ENCODE results near the gene PSMB10.

Gene PSMB10

GRCh38 chr16:67969254-67970039 lies 32.8 kb upstream of the PSMB10 start:
- peak overlapping the region; percentile 99 for H3K4me2 ChIP-seq (ENCODE audit: low read length)
- H3K9ac ChIP-seq, result no peak overlapping the region
- H3K27ac ChIP-seq, result peak overlapping the region; percentile 67
- no peaks in the 10 kb centered on the region for H3K9me3 ChIP-seq (ENCODE audit: control insufficient read depth, low read length)
- H3K4me1 ChIP-seq, result peaks cover 23% of the 10 kb centered on the region
- no peak for TF ChIP-seq CTCF (IDR thresholded peaks at IDR 0.05)
- H3K27me3 ChIP-seq (ENCODE audit: control insufficient read depth, insufficient read depth, low read length), result no peaks in the 10 kb centered on the region
- H3K79me2 ChIP-seq, result no peaks in the 10 kb centered on the region
- H2AFZ ChIP-seq, result peak overlapping the region; percentile 97
- H3K4me3 ChIP-seq (ENCODE audit: low read depth, low read length), result peak overlapping the region; percentile 84
- no peaks in the 10 kb centered on the region for H3K36me3 ChIP-seq (ENCODE audit: control insufficient read depth, insufficient read depth, low read length)

DNA sequence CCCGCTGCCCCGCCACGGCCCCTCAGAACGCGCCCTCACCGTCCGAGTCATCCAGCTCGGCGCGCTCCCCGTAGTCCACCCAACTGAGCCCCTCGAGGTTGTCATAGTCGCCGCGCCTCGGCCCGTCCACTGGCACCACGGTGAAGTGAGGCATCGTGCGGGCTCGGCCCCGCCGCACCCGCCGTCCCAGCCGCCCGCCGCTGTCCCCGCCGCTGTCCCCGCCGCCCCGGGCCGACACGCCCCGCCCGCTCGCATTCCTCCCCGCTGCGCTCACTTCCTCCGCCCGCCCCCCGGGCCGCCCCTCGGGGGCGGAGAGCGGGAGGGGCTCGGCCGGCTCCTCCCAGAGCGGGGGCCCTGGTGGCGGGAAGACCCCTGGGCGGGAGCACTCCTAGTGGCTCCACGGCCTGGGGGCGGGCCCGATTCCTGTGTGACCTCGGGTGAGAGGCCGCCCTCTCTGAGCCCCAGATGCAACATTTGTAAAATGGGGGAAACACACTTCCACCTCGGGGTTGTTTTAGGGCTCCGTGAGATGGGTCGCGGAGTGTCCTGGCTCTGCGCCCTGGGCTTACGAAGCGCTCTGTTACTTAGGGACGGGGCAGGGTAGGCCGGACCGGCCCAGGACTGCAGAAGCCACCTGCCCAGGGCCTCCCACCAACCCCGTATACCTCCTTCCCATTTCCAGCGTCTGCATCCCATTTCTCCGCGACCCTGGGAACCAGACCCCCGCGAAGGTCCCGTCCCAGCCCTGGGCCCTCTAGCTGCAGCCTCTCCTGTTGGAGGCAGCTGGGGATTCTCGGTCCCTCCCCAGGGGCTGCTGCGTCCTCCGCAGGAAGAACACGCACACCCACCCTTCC lies 32.0 kb upstream of the PSMB10 start, which contains the start of gene SLC12A4:
SLC12A4 (minus strand) TSS at position 238 of the 854 bp plus-strand sequence; CDS start at position 154, 84 bp downstream.
- Histone ChIP-seq H2AFZ (peak within 1 kb of the TSS; percentile 97), H3K9ac (peak within 1 kb of the TSS; percentile 46), H3K4me3 (ENCODE audit: low read depth, low read length) (peak within 1 kb of the TSS; percentile 84), H3K36me3 (ENCODE audit: control insufficient read depth, insufficient read depth, low read length) (no peaks in the 10 kb centered on the region), H3K27ac (peak within 1 kb of the TSS; percentile 67), H3K4me2 (ENCODE audit: low read length) (peak within 1 kb of the TSS; percentile 99), H3K9me3 (ENCODE audit: control insufficient read depth, low read length) (no peaks in the 10 kb centered on the region), H3K4me1 (peaks cover 31% of the 10 kb centered on the region), H3K79me2 (no peaks in the 10 kb centered on the region), H3K27me3 (ENCODE audit: control insufficient read depth, insufficient read depth, low read length) (no peaks in the 10 kb centered on the region)
- TF ChIP-seq CTCF (IDR thresholded peaks at IDR 0.05), result no peak

GRCh38 chr16:67967958-67968399 lies 31.3 kb upstream of the PSMB10 start:
- no peak for TF ChIP-seq CTCF (IDR thresholded peaks at IDR 0.05)

DNA sequence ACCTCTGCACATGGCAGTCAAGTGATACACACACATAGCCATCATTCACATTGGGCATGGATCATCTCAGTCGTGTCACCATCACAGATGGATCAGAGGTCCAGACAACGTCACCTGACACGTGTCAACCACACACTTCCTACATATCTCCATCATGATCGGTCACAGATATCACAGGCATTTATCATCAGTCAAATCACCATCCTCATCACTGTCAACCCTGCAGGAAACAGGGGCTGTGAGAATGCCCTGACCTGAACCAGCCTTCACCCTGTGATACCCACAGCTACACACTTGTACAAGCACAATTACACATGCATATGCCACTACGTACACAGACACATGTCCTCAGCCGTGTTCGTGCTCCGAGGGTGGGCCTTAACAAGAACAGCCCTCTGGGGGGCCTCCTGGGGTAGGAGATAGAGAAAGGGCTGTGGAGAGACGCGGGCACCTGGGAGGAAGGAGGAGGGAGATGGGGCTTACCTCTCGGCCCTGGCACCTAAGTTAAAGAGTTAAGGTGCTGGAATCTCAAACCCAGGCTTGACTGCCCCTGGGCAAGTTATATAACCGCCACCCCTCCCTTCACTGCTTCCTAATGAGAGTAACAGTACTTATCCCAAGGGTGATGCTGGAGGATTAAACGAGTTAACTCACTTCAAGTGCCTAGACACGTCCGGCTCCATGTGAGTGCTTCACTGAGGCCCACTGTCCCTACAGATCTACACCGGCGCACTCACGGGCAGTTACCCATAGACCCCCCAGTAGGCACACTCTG lies 30.7 kb upstream of the PSMB10 start:
- Histone ChIP-seq H3K27ac (peak overlapping the region; percentile 67), H2AFZ (peak overlapping the region; percentile 71), H3K4me1 (peaks cover 36% of the 10 kb centered on the region), H3K27me3 (ENCODE audit: control insufficient read depth, insufficient read depth, low read length) (no peaks in the 10 kb centered on the region), H3K79me2 (peaks cover 11% of the 10 kb centered on the region), H3K4me3 (ENCODE audit: low read depth, low read length) (peak overlapping the region; percentile 84), H3K9ac (no peak overlapping the region), H3K9me3 (ENCODE audit: control insufficient read depth, low read length) (no peaks in the 10 kb centered on the region), H3K36me3 (ENCODE audit: control insufficient read depth, insufficient read depth, low read length) (no peaks in the 10 kb centered on the region), H3K4me2 (ENCODE audit: low read length) (peak overlapping the region; percentile 99)
- no peak for TF ChIP-seq CTCF (IDR thresholded peaks at IDR 0.05)

More at GRCh38 chr16:67967958-67968399, 31.3 kb upstream of the PSMB10 start:
- peaks cover 36% of the 10 kb centered on the region for H3K4me1 ChIP-seq
- no peaks in the 10 kb centered on the region for H3K9me3 ChIP-seq (ENCODE audit: control insufficient read depth, low read length)
- no peaks in the 10 kb centered on the region for H3K36me3 ChIP-seq (ENCODE audit: control insufficient read depth, insufficient read depth, low read length)
- H2AFZ ChIP-seq, result peak overlapping the region; percentile 71
- H3K79me2 ChIP-seq, result peaks cover 5% of the 10 kb centered on the region
- H3K27ac ChIP-seq, result peak overlapping the region; percentile 67
- no peaks in the 10 kb centered on the region for H3K27me3 ChIP-seq (ENCODE audit: control insufficient read depth, insufficient read depth, low read length)
- H3K4me3 ChIP-seq (ENCODE audit: low read depth, low read length), result peak overlapping the region; percentile 84
- no peak overlapping the region for H3K9ac ChIP-seq
- H3K4me2 ChIP-seq (ENCODE audit: low read length), result peak overlapping the region; percentile 99
